Tibial artery (tissue), 4 donors: ENCODE measurements around the gene TPGS1.

Source experiments
- DNase-seq, 2 donors: peaks; one replicate each; pipeline ENCODE4 v3.0.0-alpha.2; 2019
- H3K27ac ChIP-seq, 2 donors: fragments of 200-600 bp; sonication (generic) in 1 of 2; 1 replicate in 1 of 2; 2 replicates in 1 of 2; pipeline ENCODE4 v1.5.1; 2018 to 2019; ENCODE audit warnings: mild to moderate bottlenecking in 1 of 2
- H3K27me3 ChIP-seq, 2 donors: fragments of 200-600 bp; sonication (generic) in 1 of 2; one replicate each; pipeline versions ENCODE4 v1.5.1 to v1.6.0; 2016 to 2019
- H3K36me3 ChIP-seq, 3 donors: fragments of 200-600 bp; sonication (generic) in 2 of 3; one replicate each; pipeline ENCODE4 v1.5.1; 2016 to 2019; ENCODE audit warnings: mild to moderate bottlenecking in 2 of 3
- H3K4me1 ChIP-seq, 4 donors: fragments of 200-600 bp; sonication (generic) in 2 of 4; 1 replicate in 3 of 4; 2 replicates in 1 of 4; pipeline ENCODE4 v1.5.1; 2016 to 2019
- H3K4me3 ChIP-seq, 2 donors: fragments of 200-600 bp; sonication (generic) in 1 of 2; 1 replicate in 1 of 2; 2 replicates in 1 of 2; pipeline ENCODE4 v1.5.1; 2018 to 2019; ENCODE audit warnings: mild to moderate bottlenecking in 2 of 2
- H3K9me3 ChIP-seq, 3 donors: fragments of 200-600 bp; sonication (generic) in 1 of 3; one replicate each; pipeline ENCODE4 v1.5.1; 2016 to 2019
- intact Hi-C: fragments of 100-400 bp; cut with DNase I; formaldehyde crosslinking; loops from one replicate; pipeline ENCODE4 v1.15.0; 2023; ENCODE audit warnings: low total_unique reads
- TF ChIP-seq, protein P1 (sequence below), 2 experiments: fragments of 200-600 bp in 1 of 2; fragments of 450-650 bp in 1 of 2; IDR thresholded peaks; one replicate each; pipeline ENCODE4 v1.5.1; 2017 to 2019; ENCODE audit warnings: antibody characterized with exemption in 2 of 2, mild to moderate bottlenecking in 1 of 2, moderate library complexity in 1 of 2

Gene TPGS1

DNA sequence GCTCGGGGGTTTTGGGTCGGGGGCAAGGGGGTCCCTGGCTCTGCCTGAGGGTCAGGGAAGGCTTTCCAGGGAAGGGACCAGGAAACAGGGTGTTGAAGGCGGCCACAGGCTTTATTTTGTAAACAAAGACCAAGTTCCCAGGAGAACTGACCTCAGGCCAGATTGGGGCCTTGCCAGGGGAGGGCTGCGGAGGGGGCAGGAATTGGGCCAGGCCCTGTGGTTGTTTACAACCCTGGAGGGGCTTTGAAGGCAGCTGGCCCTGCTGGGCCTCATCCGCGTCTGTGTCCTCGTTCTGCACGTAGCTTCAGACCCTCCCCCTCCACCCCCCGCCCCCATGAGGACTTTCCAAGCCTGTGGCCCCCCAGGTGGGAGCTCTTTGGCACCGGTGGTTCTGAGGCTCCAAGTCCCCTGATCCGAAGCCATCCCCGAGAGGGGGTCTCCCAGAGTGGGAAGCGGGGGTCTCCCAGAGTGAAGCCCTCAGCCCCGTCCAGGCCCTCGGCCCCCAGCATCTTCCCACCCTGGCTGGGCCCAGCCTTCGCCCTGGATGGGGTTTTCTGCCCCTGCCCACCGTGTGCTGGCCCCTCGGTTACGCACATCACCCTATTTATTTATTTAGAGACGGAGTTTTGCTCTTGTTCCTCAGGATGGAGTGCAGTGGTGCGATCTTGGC, 51.6 kb downstream of the TPGS1 start:
- intact Hi-C loops = no loop called here
- Histone ChIP-seq H3K27me3 (peaks cover 0 to 20% of the 10 kb centered on the region in 2 donors), H3K36me3 (no peaks in the 10 kb centered on the region), H3K4me1 (peaks cover 0 to 7% (median 0%) of the 10 kb centered on the region in 4 donors), H3K27ac (no peak overlapping the region), H3K4me3 (no peak overlapping the region), H3K9me3 (no peaks in the 10 kb centered on the region)
- TF ChIP-seq, protein P1, sequence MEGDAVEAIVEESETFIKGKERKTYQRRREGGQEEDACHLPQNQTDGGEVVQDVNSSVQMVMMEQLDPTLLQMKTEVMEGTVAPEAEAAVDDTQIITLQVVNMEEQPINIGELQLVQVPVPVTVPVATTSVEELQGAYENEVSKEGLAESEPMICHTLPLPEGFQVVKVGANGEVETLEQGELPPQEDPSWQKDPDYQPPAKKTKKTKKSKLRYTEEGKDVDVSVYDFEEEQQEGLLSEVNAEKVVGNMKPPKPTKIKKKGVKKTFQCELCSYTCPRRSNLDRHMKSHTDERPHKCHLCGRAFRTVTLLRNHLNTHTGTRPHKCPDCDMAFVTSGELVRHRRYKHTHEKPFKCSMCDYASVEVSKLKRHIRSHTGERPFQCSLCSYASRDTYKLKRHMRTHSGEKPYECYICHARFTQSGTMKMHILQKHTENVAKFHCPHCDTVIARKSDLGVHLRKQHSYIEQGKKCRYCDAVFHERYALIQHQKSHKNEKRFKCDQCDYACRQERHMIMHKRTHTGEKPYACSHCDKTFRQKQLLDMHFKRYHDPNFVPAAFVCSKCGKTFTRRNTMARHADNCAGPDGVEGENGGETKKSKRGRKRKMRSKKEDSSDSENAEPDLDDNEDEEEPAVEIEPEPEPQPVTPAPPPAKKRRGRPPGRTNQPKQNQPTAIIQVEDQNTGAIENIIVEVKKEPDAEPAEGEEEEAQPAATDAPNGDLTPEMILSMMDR (IDR thresholded peaks at IDR 0.05) = no peak
- DNase-seq = no peak

DNA sequence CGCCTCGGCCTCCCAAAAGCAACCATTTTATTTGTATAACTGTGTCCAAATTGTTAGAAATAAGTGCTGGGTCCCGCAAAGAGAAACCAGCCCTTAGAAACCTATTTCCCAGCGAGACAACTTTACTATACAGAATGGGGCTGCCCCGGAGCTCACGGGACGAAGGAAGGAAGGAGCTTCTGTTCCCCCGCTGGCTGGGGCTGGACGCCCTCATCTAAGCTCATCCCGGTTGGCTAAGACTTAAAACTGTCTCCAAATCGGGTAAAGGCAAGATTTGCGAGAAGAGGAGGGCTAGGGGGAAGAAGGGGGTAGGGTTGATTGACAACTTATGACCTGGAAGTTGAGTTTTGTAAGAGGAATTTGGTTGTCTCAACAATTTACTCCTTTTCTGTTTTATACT, 52.8 kb downstream of the TPGS1 start:
- TF ChIP-seq, protein P1 (IDR thresholded peaks at IDR 0.05) = no peak
- no peak for DNase-seq
- Histone ChIP-seq H3K4me1 (peaks cover 0 to 7% (median 0%) of the 10 kb centered on the region in 4 donors), H3K27me3 (peaks cover 0 to 20% of the 10 kb centered on the region in 2 donors), H3K27ac (no peak overlapping the region), H3K4me3 (no peak overlapping the region), H3K9me3 (no peaks in the 10 kb centered on the region), H3K36me3 (no peaks in the 10 kb centered on the region)
- intact Hi-C loops = no loop called here

DNA sequence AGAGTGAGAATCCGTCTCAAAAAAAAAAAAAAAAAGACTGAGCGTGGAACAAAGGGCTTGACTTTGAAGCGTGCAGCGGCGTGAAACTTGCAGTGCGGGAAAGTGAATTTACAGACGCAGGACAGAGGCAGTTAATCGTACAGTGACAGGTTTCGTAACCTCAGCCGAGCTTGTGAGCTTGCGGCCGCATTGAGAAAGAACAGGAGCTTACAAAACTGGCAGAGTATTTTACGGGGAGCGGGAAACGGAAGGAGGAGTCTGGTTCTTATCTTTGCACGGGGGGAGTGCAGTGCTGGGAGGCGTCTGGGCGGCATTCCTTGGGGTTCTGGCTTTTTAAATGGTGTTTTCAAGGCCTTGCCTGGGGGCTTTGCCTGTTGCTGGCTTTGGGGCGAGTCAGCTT, 59.1 kb downstream of the TPGS1 start:
- Histone ChIP-seq H3K4me1 (peaks cover 0 to 7% (median 6%) of the 10 kb centered on the region in 4 donors), H3K9me3 (no peaks in the 10 kb centered on the region), H3K36me3 (no peaks in the 10 kb centered on the region), H3K27me3 (no peaks in the 10 kb centered on the region), H3K27ac (no peak overlapping the region), H3K4me3 (no peak overlapping the region)
- intact Hi-C loops = no loop called here
- TF ChIP-seq, protein P1 (IDR thresholded peaks at IDR 0.05) = no peak
- DNase-seq = no peak

DNA sequence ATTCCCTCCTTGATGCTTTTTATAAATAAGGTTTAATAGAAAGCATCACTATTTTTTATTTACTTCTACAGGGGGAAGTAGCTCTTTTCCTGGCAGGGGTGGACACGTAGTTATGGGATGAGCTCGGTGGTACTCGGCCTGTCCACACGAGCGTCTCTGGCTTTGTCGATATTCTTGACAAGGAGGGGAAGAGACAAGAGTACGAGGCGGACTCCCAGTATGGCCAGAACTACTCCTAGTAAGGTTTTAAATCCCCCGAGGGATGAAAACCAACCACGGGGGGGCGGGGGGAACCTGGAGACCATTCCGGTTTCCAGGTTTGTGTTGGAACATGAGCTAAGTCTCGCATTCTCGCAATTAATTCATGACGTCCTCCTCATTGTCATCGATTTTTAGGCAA, 59.5 kb downstream of the TPGS1 start:
- Histone ChIP-seq H3K27me3 (no peaks in the 10 kb centered on the region), H3K4me1 (peaks cover 0 to 10% (median 9%) of the 10 kb centered on the region in 4 donors), H3K36me3 (no peaks in the 10 kb centered on the region), H3K4me3 (no peak overlapping the region), H3K27ac (no peak overlapping the region), H3K9me3 (no peaks in the 10 kb centered on the region)
- intact Hi-C loops = no loop called here
- TF ChIP-seq, protein P1 (IDR thresholded peaks at IDR 0.05) = no peak
- no peak for DNase-seq

DNA sequence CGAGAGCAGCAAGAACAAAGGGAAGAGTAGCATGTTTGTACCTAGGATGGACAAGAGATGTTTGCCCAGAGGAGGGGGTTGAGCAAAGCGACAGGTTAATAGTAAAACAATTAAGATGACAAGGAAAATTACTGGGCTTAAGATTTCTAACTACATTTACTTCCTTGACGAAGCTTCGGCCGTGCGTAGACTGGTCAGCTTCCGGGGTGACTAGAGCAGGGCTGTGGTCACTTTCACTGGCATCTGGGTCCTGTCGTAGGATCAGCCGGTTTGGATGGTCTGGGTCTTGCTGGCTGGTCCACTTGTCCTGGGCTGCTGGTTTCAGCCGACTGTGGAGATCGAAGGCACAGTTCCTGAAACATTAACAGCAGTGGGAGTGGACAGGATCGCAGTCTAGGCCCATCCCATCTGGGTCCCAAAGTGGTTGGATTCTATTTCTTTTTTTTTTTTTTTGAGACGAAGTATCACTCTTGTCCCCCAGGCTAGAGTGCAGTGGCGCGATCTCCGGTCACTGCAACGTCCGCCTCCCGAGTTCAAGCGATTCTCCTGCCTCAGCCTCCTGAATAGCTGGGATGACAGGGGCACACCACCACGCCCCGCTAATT, 60.1 kb downstream of the TPGS1 start:
- no peak for DNase-seq
- Histone ChIP-seq H3K4me1 (peaks cover 0 to 10% (median 9%) of the 10 kb centered on the region in 4 donors), H3K9me3 (no peaks in the 10 kb centered on the region), H3K36me3 (no peaks in the 10 kb centered on the region), H3K27me3 (no peaks in the 10 kb centered on the region), H3K4me3 (no peak overlapping the region), H3K27ac (no peak overlapping the region)
- intact Hi-C loops = no loop called here
- TF ChIP-seq, protein P1 (IDR thresholded peaks at IDR 0.05) = no peak
